ENCODE measurements around the gene TRAPPC11. TPM values are rescaled to one million over a fixed set of nuclear protein-coding genes. Genes with fewer than 3 reads are reported as not detected.

The TRAPPC11 gene
- total and polyA plus RNA-seq, 9 of the 15 experiments (the other 6 are each of a cell fraction or from before 2014, with no cell fraction given) = 11.6 to 49.0 (median 28.7) TPM

DNA sequence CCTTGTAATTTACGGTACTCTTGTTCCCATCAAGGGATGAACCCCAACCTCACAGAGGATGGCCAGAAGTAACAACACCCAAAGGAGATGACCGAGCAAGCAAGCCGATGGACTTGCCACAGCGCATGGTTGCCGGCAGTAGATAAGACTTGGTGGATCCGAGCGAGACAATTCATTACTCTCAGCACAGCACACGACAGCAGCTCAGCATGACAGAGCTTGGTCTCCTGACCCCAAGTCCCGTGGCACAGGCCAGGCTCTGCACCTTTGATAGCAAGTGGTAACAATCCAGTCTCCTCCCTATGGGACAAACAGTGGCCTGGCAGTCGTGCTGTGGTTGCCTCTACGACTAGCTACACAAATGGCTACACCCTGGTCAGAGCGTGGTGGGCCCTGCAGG is 26.4 kb upstream of the TRAPPC11 start (continued):
- TF ChIP-seq RUNX1 (IDR thresholded peaks at IDR 0.05; ENCODE audit: low read depth) (no peak), SIN3B (IDR thresholded peaks at IDR 0.05; ENCODE audit: low read depth) (no peak), PPARD (CRISPR knock-in tag; IDR thresholded peaks at IDR 0.05) (no peak), L3MBTL2 (IDR thresholded peaks at IDR 0.05) (0 out of 2 replicates have a peak, but pooled peaks have one; percentile 20), NUFIP1 (IDR thresholded peaks at IDR 0.05; ENCODE audit: partially characterized antibody) (no peak), TEAD2 (tag; IDR thresholded peaks at IDR 0.05) (no peak), ZNF644 (tag; IDR thresholded peaks at IDR 0.05; ENCODE audit: low read depth) (no peak), ARID1B (IDR thresholded peaks at IDR 0.05) (peak; percentile 33), MIER1 (IDR thresholded peaks at IDR 0.05; ENCODE audit: low read depth) (no peak), CHD1 (IDR thresholded peaks at IDR 0.05; ENCODE audit: low read length) (no peak), FOSL1 (tag; conservative IDR thresholded peaks at IDR 0.05) (no peak), PBX2 (CRISPR knock-in tag; IDR thresholded peaks at IDR 0.05; ENCODE audit: low read depth) (no peak), PBX2 (tag; conservative IDR thresholded peaks at IDR 0.05; ENCODE audit: low read depth) (peak; percentile 68)
- TF ChIP-seq, protein P1, sequence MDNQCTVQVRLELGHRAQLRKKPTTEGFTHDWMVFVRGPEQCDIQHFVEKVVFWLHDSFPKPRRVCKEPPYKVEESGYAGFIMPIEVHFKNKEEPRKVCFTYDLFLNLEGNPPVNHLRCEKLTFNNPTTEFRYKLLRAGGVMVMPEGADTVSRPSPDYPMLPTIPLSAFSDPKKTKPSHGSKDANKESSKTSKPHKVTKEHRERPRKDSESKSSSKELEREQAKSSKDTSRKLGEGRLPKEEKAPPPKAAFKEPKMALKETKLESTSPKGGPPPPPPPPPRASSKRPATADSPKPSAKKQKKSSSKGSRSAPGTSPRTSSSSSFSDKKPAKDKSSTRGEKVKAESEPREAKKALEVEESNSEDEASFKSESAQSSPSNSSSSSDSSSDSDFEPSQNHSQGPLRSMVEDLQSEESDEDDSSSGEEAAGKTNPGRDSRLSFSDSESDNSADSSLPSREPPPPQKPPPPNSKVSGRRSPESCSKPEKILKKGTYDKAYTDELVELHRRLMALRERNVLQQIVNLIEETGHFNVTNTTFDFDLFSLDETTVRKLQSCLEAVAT (IDR thresholded peaks at IDR 0.05) = 0 out of 4 replicates have a peak, but pooled peaks of 1 of the 2 experiments have one; percentile 14
- TF ChIP-seq, protein P2, sequence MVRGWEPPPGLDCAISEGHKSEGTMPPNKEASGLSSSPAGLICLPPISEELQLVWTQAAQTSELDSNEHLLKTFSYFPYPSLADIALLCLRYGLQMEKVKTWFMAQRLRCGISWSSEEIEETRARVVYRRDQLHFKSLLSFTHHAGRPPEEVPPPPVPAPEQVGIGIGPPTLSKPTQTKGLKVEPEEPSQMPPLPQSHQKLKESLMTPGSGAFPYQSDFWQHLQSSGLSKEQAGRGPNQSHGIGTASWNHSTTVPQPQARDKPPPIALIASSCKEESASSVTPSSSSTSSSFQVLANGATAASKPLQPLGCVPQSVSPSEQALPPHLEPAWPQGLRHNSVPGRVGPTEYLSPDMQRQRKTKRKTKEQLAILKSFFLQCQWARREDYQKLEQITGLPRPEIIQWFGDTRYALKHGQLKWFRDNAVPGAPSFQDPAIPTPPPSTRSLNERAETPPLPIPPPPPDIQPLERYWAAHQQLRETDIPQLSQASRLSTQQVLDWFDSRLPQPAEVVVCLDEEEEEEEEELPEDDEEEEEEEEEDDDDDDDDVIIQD (CRISPR knock-in tag; IDR thresholded peaks at IDR 0.05) = no peak
- TF ChIP-seq, protein P3, sequence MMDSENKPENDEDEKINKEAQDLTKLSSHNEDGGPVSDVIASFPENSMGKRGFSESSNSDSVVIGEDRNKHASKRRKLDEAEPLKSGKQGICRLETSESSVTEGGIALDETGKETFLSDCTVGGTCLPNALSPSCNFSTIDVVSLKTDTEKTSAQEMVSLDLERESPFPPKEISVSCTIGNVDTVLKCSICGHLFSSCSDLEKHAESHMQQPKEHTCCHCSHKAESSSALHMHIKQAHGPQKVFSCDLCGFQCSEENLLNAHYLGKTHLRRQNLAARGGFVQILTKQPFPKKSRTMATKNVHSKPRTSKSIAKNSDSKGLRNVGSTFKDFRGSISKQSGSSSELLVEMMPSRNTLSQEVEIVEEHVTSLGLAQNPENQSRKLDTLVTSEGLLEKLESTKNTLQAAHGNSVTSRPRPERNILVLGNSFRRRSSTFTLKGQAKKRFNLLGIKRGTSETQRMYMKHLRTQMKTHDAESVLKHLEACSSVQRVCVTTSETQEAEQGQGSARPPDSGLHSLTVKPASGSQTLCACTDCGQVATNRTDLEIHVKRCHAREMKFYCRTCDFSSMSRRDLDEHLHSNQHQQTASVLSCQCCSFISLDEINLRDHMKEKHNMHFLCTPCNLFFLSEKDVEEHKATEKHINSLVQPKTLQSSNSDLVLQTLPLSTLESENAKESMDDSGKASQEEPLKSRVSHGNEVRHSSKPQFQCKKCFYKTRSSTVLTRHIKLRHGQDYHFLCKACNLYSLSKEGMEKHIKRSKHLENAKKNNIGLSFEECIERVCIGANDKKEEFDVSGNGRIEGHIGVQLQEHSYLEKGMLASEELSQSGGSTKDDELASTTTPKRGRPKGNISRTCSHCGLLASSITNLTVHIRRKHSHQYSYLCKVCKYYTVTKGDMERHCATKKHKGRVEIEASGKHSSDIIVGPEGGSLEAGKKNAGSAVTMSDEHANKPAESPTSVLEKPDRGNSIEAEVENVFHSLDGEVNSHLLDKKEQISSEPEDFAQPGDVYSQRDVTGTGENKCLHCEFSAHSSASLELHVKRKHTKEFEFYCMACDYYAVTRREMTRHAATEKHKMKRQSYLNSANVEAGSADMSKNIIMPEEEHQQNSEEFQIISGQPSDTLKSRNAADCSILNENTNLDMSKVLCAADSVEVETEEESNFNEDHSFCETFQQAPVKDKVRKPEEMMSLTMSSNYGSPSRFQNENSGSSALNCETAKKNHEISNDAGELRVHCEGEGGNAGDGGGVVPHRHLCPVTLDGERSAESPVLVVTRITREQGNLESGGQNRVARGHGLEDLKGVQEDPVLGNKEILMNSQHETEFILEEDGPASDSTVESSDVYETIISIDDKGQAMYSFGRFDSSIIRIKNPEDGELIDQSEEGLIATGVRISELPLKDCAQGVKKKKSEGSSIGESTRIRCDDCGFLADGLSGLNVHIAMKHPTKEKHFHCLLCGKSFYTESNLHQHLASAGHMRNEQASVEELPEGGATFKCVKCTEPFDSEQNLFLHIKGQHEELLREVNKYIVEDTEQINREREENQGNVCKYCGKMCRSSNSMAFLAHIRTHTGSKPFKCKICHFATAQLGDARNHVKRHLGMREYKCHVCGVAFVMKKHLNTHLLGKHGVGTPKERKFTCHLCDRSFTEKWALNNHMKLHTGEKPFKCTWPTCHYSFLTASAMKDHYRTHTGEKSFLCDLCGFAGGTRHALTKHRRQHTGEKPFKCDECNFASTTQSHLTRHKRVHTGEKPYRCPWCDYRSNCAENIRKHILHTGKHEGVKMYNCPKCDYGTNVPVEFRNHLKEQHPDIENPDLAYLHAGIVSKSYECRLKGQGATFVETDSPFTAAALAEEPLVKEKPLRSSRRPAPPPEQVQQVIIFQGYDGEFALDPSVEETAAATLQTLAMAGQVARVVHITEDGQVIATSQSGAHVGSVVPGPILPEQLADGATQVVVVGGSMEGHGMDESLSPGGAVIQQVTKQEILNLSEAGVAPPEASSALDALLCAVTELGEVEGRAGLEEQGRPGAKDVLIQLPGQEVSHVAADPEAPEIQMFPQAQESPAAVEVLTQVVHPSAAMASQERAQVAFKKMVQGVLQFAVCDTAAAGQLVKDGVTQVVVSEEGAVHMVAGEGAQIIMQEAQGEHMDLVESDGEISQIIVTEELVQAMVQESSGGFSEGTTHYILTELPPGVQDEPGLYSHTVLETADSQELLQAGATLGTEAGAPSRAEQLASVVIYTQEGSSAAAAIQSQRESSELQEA (IDR thresholded peaks at IDR 0.05; ENCODE audit: low read depth) = no peak
